ENCODE measurements around the gene FAM174C.

Gene FAM174C

DNA sequence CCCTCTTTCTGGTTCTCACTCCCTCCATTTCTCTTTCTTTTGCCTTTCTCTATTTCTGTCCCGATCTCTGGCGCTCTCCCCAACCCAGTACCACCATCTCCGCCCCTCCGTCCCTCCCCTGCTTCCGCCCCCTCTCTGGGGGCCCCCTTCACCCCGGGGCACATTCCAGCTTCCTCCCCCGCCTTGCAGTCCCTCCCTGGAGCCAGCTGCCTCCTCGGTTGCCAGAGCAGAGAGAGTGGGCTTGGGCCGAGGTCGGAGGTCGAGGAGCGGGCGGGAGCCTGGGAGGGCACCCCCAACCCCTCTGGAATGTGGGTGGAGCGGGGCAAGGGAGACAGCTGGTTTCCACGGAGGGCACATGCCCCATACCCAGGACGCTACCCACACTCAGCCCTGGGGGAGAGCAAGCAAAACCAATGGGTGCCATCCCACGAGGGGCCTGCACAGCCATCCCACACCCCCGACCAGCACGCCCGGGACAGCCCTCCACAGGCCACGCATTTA is 12.7 kb upstream of the FAM174C start (continued):
- TF ChIP-seq ZBTB10 (tag by site-specific recombination; IDR thresholded peaks at IDR 0.05) (0 out of 2 replicates have a peak, but pooled peaks have one; percentile 57), SP7 (tag by site-specific recombination; IDR thresholded peaks at IDR 0.05) (peak; percentile 62), ZNF747 (tag by site-specific recombination; IDR thresholded peaks at IDR 0.05) (no peak), ZSCAN16 (tag by site-specific recombination; IDR thresholded peaks at IDR 0.05) (no peak), ZNF76 (tag by site-specific recombination; IDR thresholded peaks at IDR 0.05; ENCODE audit: borderline replicate concordance, low read depth) (no peak), ZNF175 (tag by site-specific recombination; IDR thresholded peaks at IDR 0.05) (no peak), ZBTB49 (tag by site-specific recombination; IDR thresholded peaks at IDR 0.05; ENCODE audit: low read depth) (no peak), ZEB2 (tag by site-specific recombination; IDR thresholded peaks at IDR 0.05) (no peak), YY1 (tag by site-specific recombination; IDR thresholded peaks at IDR 0.05) (no peak), HOXD13 (CRISPR knock-in tag; IDR thresholded peaks at IDR 0.05; ENCODE audit: borderline replicate concordance) (no peak), ZSCAN23 (tag by site-specific recombination; IDR thresholded peaks at IDR 0.05) (no peak), ZNF629 (tag by site-specific recombination; IDR thresholded peaks at IDR 0.05) (no peak), ZNF239 (tag by site-specific recombination; IDR thresholded peaks at IDR 0.05) (no peak), ZNF580 (tag by site-specific recombination; IDR thresholded peaks at IDR 0.05) (no peak), ZNF341 (tag by site-specific recombination; IDR thresholded peaks at IDR 0.05; ENCODE audit: low read depth) (peak; percentile 47; the same call in 1 of the 2 replicates), FEZF1 (tag by site-specific recombination; IDR thresholded peaks at IDR 0.05) (no peak), ZNF248 (tag by site-specific recombination; IDR thresholded peaks at IDR 0.05) (no peak), ZNF473 (tag by site-specific recombination; IDR thresholded peaks at IDR 0.05) (no peak), BCL11B (tag by site-specific recombination; IDR thresholded peaks at IDR 0.05; ENCODE audit: low read depth) (peak; percentile 82; the same call in 1 of the 2 replicates), ZSCAN30 (tag by site-specific recombination; IDR thresholded peaks at IDR 0.05) (no peak), ZNF155 (tag by site-specific recombination; IDR thresholded peaks at IDR 0.05) (no peak), SCRT2 (tag by site-specific recombination; IDR thresholded peaks at IDR 0.05) (no peak), ZBTB44 (tag by site-specific recombination; IDR thresholded peaks at IDR 0.05) (no peak), ZNF350 (tag by site-specific recombination; IDR thresholded peaks at IDR 0.05) (no peak), YY2 (tag by site-specific recombination; IDR thresholded peaks at IDR 0.05) (no peak), ZIC2 (tag by site-specific recombination; IDR thresholded peaks at IDR 0.05) (no peak), TRIM28 (IDR thresholded peaks at IDR 0.05; ENCODE audit: borderline replicate concordance, low read length) (no peak), ZBTB48 (tag by site-specific recombination; IDR thresholded peaks at IDR 0.05) (no peak), ZNF664 (tag by site-specific recombination; IDR thresholded peaks at IDR 0.05) (no peak), ZNF362 (tag by site-specific recombination; IDR thresholded peaks at IDR 0.05) (no peak)
- TF ChIP-seq, protein P1, sequence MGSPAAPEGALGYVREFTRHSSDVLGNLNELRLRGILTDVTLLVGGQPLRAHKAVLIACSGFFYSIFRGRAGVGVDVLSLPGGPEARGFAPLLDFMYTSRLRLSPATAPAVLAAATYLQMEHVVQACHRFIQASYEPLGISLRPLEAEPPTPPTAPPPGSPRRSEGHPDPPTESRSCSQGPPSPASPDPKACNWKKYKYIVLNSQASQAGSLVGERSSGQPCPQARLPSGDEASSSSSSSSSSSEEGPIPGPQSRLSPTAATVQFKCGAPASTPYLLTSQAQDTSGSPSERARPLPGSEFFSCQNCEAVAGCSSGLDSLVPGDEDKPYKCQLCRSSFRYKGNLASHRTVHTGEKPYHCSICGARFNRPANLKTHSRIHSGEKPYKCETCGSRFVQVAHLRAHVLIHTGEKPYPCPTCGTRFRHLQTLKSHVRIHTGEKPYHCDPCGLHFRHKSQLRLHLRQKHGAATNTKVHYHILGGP (tag by site-specific recombination; IDR thresholded peaks at IDR 0.05): no peak
- TF ChIP-seq, protein P2, sequence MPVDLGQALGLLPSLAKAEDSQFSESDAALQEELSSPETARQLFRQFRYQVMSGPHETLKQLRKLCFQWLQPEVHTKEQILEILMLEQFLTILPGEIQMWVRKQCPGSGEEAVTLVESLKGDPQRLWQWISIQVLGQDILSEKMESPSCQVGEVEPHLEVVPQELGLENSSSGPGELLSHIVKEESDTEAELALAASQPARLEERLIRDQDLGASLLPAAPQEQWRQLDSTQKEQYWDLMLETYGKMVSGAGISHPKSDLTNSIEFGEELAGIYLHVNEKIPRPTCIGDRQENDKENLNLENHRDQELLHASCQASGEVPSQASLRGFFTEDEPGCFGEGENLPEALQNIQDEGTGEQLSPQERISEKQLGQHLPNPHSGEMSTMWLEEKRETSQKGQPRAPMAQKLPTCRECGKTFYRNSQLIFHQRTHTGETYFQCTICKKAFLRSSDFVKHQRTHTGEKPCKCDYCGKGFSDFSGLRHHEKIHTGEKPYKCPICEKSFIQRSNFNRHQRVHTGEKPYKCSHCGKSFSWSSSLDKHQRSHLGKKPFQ (tag by site-specific recombination; IDR thresholded peaks at IDR 0.05): no peak
